SU-DHL-6 (cell line): ENCODE data around the gene EHD4.

Experiments
- EZH2phosphoT487 ChIP-seq: fragments of 200-600 bp; sonication (generic), shearing (Covaris generic); conservative IDR thresholded peaks from 2 replicates; pipeline ENCODE4 v1.6.1; 2018; ENCODE audit warnings: mild to moderate bottlenecking, antibody characterized with exemption, low read length, moderate library complexity, mixed read lengths
- TF ChIP-seq, protein P1 (sequence below): fragments of 200-600 bp; sonication (generic); IDR thresholded peaks from one replicate; pipeline ENCODE4 v1.5.1; 2017; ENCODE audit warnings: antibody characterized with exemption, mild to moderate bottlenecking, low read length, moderate library complexity; ENCODE audit not compliant: insufficient read depth, poor library complexity, severe bottlenecking

- TF ChIP-seq, protein P1, sequence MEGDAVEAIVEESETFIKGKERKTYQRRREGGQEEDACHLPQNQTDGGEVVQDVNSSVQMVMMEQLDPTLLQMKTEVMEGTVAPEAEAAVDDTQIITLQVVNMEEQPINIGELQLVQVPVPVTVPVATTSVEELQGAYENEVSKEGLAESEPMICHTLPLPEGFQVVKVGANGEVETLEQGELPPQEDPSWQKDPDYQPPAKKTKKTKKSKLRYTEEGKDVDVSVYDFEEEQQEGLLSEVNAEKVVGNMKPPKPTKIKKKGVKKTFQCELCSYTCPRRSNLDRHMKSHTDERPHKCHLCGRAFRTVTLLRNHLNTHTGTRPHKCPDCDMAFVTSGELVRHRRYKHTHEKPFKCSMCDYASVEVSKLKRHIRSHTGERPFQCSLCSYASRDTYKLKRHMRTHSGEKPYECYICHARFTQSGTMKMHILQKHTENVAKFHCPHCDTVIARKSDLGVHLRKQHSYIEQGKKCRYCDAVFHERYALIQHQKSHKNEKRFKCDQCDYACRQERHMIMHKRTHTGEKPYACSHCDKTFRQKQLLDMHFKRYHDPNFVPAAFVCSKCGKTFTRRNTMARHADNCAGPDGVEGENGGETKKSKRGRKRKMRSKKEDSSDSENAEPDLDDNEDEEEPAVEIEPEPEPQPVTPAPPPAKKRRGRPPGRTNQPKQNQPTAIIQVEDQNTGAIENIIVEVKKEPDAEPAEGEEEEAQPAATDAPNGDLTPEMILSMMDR, result no peak
- no peak for TF ChIP-seq EZH2phosphoT487
Measured at GRCh38 chr15:41890050-41890690, 82.2 kb downstream of the EHD4 start.
